CD4-positive, alpha-beta T cell treated with Interleukin-21 for 1 hour (primary cell): ENCODE measurements around the gene RASSF5.

Experiments used
- DNase-seq: peaks from one replicate; pipeline ENCODE4 v3.0.0-alpha.2; 2020

Gene RASSF5

DNA sequence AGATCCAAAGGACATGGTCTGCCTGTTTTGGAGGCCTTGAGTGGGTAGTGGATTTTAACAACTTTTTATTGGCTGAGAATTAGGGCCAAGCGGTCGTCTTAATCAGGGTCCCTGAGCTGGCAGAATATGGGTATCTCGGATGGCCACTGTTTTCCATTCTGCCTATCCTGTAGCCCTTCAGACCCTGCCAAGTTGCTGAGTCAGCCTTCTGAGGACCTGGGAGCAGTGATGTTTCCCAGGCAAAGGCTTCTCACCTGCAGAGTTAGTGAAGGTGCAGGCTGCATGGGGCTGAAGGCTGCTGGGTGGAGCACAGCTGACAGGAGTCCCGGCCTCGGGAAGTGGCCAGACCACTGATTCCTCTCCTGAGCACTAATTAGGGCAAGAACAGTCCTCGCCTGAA lies 11.4 kb downstream of the RASSF5 start:
- DNase-seq, result no peak

DNA sequence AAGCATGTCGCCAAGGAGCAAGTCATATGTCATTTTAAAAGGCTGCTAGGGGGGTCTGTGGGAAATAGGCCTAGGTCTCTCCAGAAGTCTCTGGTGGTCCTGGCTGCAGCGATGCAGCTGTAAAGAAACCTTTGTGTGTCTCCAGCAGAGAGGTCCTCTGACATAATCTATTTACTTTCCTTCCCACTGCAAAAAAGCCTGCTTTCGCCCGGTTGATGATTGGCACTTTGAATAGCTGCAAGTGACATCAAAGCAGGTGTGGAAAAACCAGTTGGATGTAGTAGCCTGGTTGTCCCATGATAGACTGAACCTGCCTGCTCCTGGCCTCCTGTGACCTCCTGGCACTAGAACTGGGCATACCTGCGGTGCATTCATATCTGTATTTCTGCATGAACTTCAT lies 13.8 kb downstream of the RASSF5 start:
- DNase-seq, result no peak

DNA sequence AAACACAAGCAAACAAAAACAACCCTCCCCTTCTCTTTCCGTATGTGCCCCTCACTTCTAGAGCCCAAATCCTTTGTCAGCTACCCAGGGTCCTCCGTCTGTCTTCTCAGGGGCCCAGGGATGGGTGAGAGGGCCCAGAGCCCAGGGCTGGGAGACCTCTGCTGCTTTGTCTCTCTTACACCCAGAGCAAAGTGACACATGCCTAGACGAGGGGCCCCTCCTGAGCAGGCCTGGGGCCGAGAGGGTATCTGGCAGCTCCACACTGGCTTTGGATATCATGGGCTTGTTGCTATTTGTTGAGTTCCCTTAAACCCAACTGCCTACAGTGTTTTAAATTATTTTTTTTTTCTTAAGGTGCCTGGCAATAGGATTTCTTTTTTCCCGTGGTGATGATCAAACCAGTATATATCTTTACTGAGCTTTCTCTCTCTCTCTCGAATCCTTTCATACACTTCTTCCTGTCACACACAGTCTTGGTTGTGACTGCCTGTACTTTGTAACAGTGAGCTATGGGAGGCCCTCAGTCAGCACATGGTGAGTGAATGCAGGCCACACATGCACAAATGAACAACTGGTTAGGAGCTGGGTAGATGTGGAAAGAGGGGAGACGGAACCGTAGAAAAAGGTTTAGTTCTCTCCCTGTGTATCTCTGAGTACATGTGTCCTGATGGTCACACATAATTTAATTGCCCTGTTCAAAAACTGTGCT lies 14.5 kb downstream of the RASSF5 start:
- DNase-seq, result no peak

DNA sequence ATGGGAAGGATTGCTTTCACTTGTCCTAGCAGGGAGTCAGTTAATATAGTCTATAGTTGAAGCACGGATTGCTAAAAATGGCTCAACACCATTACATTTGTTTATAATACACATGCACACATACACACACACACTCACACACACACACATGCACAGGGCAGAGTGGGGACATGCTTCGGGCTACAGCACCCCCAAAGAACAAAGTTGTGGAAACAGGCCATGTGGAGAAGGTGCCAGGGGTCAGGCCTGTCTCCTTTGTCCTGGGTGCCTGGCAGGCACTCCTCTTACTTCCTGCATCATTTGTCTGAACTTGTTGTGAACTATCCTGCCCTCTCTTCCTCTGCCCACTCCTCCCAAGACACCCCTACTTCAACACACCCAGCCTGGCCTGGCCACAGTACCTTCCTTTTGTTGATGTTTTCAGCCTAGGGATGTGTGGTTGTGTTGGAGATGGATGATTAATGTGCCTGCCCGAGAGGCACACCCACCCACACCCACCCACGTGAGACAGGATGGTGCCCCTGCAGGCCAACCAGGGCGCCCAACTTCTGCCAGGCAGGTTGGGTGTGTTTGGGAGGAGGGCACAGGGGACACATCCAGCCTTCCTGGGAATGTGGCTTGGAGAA lies 17.5 kb downstream of the RASSF5 start:
- no peak for DNase-seq

DNA sequence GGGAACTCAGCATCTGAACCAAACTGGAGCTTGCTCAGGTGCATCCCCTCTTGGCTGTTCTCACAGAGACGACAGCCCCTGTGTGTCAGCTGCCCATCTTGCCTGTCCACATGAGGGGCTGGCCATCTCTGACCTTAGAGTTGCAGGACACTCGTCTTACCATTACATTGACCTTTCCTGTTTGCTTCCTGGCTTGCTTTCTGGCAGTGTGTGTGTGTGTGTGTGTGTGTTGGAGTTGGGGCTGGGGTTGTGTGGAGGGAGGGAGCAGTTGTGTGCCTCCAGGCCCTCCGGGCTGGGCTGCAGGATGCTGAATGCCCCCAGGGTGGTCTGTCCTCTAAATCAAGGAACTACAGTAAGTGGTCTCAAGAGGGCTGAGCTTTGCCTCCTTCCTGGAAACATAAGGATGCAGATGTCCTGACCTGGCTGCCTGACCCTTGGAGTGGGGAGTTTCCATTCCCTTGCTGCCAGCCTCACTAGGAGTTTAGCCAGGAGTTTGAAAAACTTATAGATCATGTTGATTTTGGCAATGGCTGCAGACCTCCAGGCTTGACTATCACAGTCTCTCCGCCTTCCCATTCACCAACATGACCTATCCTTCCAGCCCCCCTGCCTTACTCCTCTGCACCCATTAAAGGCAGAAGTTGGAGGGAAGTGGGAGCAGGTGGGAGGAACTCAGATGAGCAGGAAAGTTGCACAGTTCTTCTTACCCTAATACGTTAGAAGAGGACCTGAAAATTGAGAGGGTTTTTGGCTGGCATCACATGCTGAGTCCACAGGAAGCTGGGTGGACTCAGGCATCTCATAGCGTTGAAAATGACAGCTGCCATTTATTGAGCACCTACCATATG lies 19.0 kb downstream of the RASSF5 start:
- no peak for DNase-seq

DNA sequence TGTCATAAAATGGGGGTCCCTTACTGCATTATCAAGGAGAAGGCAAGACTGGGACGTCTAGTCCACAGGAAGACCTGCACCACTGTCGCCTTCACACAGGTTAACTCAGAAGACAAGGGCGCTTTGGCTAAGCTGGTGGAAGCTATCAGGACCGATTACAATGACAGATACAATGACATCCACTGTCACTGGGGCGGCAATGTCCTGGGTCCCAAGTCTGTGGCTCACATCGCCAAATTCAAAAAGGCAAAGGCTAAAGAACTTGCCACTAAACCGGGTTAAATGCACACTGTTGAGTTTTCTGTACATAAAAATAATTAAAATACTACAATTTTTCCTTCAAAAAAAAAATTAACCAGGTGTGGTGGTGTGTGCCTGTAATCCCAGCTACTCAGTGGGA lies 22.1 kb downstream of the RASSF5 start:
- DNase-seq, result no peak

DNA sequence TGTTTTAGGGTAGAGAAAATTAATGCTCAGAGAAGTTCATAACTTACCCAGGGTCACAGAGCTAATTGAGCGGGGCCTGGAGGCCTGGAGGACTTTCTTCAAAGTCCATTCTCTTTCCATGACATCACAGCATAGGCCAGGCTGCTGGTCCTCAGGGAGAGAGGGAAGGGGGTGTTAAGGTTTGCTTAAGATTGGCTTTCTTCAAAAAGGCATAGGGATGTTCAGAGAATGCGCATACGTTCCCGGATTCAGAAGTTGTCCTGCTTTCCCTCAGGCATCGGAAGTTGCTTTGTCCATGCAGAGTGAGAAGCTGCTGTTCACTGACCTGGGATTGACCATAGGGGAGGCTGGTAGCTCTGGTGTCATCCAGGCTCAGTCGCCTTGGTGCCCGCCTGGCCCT lies 25.0 kb downstream of the RASSF5 start:
- no peak for DNase-seq

DNA sequence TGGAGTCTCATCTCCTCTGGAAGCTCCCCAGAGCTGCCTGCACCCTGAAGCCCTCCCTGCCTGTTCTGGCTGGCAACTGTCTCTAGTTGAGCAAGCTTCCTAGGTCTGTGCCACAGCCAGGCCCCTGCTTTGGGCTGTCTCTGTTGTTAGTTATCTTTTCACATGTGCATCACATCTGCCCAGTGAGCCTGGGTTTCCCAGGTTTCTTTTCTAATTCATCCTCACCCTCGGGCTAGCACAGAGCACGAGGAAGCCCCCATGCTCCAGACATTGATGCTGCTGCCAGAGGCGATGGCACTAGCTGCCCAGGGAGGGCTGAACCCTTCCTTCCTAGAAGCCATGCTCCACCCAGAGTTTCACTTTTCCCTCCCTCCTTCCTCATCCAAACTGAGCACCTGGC lies 27.2 kb downstream of the RASSF5 start:
- DNase-seq, result no peak

DNA sequence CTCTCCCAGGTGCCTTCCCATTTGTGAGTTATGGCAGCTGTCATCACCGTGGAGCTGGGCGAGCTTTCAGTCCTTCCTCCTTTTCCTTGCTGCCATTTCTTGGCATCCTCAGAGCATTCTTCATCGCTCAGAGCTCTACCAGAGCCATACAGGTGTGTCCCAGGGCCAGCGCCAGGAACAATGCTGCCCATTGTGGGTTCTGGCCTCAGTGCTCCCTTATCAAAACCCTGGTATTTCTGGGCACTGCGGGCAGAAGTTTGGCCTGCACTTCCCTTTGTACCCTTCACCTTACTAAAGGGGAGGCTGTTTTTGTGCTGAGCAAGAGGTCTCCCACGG lies 28.5 kb downstream of the RASSF5 start:
- no peak for DNase-seq

DNA sequence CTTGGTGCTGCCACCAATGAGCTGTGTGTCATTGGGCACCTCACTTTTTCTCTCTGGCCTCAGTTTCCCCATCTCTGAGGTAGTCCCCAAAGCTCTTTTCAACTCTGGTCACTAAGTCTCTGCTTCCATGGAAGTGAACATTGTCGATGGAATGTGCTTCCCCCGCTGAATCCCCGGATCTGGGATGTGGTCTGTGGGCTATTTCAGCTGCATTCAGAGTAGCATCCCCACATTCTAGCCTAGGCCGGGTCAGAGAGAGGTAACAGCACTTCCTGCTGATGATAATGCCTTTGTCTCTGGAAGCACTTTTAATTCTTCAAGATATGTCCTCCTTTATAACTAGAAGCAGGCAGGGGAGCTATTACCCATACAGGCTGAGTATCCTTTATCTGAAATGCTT lies 29.8 kb downstream of the RASSF5 start:
- no peak for DNase-seq

DNA sequence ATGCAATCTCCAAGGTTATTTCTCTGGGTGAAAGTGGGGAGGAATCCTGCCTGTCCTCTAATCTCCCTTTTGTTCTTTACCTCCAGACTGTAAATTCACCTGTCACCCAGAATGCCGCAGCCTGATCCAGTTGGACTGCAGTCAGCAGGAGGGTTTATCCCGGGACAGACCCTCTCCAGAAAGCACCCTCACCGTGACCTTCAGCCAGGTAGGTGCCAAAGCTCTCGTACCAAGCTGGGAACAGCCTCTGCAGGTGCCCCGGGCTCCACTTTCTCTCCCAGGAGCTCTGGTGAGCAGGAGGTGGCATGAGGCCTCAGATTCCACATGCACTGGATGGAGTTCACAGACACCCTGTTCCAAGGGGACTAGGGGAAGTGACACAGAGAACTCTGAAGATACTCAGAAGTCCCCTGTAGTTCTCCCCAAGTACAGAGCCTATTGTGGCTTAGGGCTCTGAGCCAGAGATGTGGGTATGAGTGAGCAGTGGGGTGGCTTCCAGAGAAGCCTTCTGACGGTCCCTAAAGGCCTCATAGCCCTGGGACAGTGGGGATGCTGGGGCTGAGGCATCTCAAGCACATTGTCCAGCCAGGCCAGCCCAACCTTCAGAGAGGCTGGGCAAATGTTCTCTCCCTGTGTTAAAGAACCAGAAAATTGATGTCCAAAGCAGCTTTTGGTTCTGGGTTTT lies 30.9 kb downstream of the RASSF5 start:
- no peak for DNase-seq

DNA sequence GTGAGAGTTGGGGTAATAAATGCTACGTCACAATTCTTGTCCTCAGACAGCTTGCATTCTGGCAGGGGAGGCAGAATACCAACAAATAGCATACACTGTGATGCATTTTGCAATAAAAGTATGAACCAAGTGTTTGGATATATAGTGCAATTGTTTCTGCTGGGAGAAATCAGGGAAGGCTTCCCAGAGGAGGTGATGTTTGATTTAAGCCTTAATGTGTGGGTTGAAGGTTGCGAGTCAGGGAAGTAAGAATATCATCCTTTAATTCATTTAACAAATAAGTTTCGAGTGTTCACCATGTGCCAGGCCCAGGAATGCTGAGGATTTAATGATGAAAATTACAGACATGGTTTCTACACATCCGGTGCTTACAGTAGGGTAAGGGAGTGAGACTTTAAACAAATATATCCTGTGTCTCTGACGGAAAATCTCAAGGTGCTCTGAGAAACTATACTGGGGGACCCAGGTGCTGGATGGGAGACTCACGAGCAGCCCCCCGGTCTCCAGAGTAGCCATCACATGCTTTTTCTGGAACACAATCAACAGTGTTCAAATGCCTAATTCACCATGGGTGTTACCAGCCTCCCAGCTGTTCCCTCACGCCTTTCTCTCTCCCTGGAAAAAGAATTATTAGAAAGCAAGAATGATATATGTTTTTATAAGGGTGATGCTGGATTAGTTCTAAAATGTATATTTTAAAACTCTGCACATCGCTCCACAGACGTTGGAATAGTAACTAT lies 31.7 kb downstream of the RASSF5 start:
- DNase-seq, result no peak

DNA sequence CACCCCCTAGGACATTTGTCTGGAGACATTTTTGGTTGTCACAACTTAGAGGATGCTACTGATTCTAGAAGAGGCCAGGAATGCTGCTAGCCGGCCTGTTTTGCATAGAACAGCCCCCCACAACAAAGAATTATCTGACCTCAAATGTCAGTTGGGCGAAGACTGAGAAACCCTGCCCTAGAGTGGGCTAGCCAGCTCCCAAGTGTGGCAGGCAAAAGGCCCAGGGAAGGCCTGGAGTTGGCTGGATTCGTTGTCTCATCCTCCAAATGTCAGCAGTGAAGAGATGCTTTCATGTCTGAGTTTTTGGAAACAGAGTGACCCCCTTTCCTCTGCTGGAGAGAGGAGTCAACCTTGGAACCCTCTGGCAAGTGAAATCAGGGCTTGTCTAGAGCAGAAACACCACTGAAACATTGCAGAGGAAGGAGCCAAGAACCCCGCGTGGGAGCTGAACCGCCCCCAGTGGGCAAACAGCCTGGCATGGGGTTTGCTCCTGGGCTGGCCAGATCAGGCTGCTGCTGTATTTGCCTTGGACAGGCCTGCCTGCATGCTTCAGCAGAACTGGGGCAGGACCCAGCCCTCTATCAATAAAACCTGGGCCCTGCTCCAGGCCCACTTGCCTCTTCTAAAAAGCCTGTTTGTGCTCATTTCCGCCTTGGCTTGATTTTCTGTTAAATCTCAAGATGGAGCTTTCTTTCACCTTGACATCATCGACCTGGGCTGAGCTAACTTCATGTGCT lies 32.9 kb downstream of the RASSF5 start:
- no peak for DNase-seq

DNA sequence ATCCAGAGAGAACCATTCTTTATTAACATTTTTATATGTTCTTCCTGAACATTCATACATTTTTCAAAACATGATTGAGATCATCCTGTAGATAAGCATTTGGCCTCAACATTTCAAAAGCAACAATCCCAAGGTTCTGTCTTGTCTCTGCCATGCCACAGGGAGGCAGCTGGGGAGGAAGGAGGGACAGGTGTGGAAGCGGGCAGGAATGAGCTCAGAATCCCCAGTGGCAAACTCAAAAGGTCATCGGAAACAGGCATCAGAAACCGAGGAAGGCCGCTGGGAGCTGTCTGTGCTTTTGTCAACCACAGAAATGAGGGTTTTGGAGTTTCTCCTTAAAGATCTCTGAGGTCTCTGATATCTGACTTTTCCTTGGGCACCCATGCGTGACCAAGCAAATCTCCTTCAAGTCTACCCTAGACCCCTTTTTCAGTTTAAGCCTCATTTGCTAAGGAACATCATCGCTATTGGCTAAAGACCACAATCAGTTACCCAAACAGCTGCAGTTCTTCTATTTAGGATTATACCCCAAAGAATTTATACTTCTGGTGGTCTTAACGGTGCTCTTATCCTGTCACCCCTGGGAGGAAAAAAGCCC lies 34.0 kb downstream of the RASSF5 start:
- no peak for DNase-seq

DNA sequence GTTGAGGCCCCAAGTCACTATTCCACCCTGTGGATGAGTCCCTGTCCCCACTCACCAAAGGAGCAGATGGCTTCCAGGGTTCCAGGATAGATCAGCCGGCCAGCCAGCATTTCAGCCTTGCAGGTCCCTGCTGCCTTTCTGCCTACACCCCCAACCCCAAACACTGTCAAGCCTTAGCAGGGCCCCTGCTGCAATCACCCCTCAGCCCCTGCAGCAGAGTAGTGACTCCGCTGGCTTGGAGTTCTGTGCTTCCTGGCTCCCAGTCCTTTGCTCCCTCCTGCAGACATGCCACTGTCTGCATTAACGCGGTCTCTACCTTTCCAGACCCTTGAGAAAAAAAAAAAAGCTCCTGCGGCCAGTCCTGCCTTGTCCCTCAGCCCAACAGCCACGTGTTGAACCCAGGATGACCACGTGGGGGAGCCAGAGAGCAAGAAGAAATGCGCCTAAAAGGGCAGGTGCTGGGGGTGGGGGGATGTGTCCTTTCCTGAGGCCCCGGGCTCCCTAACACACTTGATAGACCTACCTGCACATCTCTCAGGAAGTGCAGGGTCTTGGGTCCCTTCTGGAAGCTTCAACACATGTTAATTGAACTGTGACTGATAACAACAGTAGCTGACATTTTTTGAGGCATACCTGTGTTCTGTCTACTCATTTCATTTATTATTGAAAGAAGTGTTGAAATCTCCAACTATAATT lies 37.4 kb downstream of the RASSF5 start:
- peak; percentile 84 for DNase-seq

DNA sequence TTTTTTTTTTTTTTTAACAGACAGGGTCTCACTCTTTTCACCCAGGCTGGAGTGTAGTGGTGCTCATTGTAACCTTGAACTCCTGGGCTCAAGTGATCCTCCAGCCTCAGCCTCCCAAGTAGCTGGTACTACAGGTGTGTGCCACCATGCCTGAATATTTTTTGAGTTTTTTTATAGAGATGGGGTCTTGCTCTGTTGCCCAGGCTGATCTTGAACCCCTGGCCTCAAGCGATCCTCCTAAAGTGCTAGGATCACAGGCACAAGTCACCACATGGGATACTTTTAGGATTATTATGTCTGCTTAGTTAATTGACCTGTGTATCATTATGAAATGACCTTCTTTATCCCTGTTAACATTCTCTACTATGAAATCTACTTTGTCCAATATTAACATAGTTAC lies 38.0 kb downstream of the RASSF5 start:
- DNase-seq, result no peak

DNA sequence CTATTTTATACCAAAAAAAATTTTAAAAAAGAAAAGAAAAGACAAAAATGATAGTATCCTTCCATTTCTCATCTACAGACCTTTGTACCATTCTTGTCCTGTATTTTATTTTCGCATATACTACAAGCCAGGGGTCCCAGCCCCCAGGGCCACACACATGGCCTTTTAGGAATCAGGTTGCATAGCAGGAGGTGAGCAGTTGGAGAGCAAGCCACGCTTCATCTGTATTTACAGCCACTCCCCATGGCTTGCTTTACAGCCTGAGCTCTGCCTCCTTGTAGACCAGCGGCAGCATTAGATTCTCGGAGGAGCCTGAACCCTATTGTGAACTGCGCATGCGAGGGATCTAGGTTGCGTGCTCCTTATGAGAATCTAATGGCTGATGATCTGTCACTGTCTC lies 39.8 kb downstream of the RASSF5 start:
- no peak for DNase-seq

DNA sequence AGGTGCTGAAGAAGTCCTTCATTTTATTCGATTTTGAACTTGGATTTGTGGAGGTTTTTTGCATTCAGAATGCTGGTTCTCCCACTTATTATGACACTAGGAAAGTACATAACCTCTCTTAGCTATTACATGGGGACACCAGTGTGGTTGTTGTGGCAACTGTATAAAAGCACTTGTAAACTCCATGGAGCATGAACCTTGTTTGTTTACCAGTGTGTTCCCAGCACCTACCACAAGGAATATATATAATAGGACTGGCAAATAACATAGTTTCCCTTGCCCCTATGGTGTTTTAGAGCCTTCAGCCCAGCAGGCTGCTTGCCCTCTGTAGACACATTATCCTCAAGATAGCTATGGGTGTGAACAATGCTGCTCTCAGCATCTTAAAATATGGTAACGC lies 43.1 kb downstream of the RASSF5 start:
- no peak for DNase-seq

DNA sequence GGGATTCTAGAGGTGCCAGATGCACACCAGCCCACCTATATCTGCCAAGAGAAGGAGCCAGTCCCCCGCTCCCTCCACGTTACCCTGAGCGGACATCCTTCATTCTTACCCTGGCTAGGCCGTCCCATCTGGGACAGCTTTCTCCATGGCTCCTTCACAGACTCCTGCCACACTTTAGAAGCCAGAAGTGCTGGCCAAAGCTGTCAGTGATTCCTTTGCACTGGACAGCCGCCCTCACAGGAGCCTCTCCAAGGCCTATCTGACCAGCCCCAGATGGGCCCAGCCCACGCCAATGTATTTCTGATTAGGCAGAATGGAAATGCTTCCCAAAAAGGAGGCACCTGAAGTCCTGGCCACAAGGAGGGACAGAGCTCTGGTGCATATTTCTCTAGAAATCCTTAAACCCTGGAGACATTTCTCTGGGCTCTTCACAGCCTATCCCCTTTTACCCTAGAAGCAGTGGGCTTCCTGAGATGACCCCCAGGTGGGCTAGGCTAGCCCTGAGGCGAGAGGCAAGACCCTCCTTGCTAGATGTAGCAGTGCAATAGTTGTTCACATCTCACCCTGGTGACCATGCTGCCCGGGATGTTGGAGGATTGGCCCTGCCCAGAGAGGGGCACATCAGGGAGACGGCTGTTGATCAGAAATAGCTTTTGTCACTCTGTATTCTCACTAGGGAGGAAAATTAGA lies 44.1 kb downstream of the RASSF5 start:
- DNase-seq, result no peak

DNA sequence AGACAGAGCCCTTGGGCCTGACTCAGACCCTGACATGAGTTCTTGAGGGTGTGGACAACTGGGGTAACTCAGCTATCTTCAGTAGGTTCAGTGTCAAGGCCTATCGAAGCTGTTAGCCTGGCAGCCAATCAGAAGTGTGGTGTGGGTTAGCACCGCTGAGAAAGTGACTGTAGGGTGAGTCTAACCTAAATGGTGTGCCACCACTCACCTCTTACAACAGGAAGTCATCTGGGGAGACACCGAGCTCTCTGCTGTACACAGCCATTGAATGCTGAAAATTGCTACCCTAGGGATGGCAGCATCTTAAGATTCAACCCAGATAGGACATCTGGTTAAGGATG lies 44.6 kb downstream of the RASSF5 start:
- peak; percentile 89 for DNase-seq

DNA sequence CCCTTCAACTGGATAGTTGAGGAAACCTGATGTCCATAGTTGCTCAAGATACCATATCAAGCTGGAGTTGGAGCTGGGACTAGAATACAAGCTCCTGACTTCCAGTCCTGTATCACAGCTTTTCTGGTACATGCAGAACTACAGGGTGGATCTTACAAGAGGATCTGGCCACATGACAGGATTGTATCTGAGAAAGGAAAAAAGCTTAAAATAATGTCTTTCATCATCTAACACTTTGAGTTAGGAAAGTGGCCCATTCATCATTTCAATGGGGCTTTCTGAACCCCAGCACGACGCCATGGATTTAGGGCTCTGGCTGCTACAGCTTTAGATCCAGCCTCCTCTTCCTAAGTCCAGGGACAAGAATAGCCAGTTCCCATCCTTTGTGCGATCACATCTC lies 46.9 kb downstream of the RASSF5 start:
- no peak for DNase-seq
